NAMALWA (cell line): ENCODE measurements around the gene KCNQ1OT1.
A peak's percentile ranks its signal among the peaks of the same experiment; 100 is the strongest.

ENCODE experiments used
- DNase-seq: peaks from one replicate; pipeline ENCODE4 v3.0.0-alpha.2; 2015; ENCODE audit warnings: low spot score

Gene KCNQ1OT1

DNA sequence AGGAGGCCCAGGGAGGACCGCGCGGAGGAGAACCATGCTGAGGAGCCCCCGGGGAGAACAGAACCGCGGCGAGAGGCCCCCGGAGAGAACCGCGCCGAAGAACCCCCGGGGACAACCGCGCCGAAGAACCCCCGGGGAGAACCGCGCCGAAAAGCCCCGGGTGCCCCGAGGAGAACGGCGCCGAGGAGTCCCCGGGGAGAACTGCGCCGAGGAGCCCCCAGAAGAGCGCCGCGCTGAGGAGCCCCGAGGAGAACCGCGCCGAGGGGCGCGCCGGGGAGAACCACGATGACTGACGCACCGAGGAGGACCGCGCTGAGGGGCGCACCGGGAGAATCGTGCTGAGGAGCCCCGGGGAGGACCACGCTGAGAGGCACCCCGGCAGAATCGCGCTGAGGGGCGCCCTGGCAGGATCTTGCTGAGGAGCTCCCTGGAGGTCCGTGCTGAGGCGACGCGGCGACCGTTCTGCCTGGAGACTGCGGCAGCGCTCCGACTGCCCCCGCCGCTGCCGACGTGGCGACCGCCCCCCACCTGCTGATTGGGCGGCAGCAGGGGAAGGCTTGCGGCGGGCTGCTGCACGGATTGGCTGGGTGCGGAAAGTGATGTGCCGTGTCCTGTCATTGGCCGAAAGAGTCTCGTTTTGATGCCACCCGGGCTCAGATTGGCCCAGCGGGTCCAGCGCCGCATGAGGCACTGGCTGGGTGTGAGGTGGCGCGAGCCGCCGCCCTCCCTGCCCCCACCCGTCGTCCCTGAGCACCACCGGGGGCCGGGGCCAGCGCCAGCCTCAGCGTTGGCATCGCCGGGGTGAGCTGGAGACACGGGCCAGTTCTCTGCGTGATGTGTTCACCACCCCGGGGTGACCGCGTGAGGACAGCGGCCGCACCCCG lies at the start of gene KCNQ1OT1:
KCNQ1OT1 (minus strand) TSS at position 464 of the 884 bp plus-strand sequence.
- peak; percentile 93 for DNase-seq

DNA sequence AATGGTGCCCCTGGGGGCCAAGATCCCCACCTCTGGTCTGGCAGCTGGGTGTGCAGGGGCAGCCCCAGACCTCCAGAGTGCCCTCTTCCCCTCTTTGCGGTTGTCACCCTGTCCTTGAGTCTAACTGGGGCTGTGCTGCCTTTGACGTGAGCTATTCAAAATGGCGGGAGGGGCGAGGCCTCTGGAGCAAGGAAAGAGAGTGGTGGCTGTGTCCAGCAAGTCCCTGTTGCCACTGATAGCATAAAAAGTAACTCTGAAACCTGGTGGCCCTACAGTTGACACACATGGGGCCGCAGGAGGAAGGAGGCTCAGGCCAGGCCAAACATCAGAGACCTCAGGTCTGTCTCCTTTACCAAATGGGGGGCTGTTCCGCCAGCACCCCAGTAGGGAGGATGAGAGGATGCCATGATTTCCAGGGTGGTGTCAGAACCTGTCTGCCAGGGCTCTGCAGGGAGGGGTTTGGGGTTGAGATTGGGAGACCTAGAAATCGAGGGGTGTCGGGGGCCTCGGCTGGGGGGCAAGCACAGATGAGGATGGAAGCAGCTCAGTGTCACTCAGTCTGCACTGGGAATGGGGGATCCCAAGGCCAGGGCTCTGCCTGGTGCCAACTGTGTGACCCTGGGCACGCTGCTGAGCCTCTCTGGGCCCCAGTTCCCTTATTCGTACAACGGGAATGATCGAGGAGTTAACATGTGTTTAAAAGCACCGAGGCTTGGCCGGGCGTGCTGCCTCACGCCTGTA lies 49.2 kb upstream of the KCNQ1OT1 start:
- DNase-seq = no peak

DNA sequence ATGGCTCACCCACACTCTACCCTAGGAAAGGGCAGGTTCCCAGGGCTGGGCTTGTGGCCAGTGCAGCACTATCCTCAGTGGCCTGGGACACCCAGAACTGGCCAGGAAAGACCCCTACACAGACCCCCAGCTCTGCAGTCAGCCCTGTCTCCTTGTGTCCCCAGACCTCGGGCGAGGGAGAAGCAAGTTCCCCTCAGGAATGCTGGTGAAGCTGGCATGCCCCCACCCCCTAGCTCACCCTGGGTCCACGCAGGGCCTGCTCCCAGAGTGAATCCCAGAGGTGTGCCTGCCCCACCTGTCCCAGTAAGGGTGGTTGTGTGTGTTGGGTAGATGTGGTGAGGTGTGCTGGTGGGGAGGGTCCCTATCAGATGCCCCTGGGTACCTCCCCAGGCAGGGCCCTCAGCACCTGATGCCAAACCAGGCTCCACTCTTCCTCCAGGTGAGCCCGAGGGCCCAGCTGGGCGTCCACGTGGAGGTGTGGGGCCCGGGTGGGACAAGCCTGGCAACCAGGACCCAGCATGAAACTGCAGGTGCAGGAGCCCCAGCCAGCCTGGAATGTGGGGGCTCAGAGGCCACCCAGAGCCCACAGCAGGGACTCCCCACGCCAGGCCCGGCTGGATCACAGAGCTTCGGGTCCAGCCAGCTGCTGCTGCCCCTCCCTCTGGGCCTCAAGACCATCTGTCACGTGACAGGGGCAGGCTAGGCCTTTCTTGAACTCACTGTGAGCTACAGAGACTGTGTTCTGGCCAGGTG lies 48.4 kb upstream of the KCNQ1OT1 start:
- DNase-seq = no peak

DNA sequence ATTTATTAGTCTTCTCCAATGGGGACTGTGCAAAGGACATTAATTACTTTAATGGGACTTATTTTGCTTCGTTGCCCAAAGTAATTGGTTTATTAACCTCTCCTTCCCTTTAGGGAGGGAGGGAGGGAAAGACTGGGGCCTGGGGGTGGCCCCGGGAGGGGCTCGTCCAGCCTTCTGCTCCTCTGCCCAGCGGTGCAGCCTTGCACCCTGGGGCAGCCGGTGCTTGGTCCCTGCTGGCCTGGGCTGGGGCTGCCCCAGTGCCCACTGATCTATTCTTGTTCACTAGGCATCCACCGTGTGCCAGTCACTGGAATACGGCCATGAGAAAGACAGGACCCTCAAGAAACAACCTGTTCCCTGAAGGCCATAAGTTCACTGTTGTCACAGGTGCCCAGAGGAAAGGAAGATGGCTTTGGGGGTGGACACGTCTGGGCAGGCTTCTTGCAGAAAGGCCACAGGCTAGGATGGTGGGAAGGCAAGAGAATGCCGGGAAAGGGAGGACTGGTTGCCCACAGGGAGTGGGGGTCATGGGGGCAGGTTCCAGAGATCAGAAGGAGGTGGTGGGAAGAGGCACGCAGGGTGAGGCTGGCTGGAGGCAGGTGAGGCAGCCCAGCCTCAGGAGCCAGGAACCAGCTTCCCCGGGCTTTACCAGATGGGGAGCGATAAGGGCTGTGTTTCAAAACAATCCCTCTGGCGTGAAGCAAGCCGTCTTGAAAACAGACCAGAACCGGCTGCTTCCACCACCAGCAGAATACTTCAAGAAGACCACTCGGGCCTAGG lies 47.6 kb upstream of the KCNQ1OT1 start:
- DNase-seq = no peak

DNA sequence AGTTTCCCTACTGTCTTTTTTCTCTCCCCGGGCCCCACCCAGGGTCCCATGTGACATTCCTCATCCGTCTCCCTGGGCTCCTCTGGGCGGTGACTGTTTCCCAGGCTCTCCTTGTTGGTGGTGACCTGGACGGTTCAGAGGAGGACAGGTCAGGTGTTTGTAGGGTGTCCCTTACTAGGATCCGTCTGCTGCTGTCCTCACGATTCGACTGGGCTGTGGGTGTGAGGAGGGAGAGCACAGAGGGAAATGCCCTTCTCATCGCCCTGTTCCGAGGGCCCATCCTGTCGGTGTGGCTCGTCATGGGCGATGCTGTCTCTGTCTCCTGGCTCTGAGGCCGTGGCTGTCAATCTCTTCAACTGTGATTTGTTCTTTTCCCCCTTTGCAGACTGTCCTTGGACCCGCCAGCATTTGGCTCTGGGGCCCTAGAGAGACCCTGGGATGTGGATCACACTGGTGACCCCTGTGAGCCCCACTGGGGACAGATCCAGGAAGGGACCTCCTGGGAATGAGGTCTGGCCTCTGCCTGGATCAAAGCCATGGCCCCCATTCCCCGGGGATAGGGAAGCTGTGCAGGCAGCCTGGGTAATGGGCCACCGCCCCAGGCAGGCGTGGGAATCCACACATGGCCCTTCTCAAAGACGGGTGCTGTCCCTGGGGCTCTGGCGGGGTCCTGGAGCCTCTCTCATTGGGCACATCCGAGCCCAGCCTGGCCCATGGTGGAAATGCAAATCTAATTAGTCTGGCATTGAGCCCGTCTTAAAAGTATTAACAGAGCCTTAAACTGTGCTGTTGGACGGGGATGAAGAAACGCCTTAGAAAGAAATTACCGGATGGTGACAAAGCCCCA lies 46.8 kb upstream of the KCNQ1OT1 start:
- no peak for DNase-seq

DNA sequence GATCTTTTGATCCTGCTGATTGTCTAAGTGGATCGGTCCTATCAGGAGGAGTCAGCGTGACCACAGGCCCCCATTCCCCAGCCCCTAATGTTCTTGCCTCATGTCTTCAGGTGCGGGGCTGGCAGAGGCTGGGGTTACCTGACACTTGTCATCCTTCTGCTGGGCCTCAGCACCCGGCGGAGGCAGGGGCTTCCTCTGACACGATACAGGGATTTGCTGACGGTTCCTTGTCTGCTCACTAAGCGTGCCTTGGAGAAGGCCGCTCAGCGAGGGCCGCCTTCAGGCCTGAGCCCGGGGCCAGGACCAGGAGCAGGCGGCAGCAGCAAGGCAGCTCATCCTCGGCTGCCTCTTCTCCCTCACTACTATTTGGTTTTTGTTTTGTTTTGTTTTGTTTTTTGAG lies 45.7 kb upstream of the KCNQ1OT1 start:
- no peak for DNase-seq

DNA sequence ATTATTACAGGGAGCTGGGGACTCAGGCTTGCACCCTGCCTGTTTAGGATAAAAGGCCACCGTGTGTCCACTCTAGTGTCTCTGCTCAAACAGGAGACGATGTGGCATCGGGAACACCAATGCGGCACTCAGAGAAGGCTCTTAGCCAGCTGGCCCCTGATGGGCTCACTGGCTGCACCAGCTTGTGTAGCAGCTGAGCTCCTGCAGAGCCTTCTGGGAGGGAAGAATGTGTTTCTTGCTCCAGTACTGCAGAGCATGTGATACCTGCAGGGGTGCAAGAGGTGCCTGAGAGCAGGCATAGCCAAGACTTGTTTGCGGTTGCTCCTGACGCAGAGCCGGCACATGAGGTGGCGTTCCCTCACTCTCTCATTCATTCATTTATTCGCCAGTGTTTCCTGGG lies 44.4 kb upstream of the KCNQ1OT1 start:
- no peak for DNase-seq

DNA sequence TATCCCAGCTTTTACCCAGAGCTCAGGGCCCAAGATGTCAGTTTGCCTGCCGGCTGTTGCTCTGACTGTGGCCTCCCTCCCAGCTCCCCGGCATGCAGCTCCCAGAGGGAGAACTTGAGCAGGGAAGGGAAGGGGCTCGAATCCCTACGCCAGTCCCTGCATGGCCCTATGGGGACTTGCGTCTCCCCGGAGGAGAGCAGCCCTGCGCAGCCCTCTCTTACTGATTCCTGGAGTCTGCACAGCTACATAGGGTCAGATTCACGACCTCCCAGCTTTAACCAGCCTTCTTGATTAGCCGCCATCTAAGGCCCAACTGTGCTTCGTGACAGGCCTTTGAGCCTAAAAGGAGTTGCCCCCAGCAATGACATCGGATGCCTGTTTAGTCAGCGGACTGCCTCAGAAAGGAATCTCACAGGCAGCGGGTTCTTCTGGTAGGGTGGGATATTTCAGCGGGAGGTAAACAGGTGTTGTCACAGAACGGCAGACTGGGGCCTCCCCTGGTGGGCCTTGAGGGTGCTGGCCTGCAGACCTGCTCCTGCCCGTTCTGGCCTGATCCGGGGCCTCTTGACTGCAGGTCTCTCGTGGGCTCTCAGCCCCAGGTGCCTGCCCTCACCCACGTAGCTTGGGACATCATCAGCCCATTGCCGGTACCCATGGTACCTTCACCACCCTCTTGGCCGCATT lies 43.8 kb upstream of the KCNQ1OT1 start:
- DNase-seq = no peak

DNA sequence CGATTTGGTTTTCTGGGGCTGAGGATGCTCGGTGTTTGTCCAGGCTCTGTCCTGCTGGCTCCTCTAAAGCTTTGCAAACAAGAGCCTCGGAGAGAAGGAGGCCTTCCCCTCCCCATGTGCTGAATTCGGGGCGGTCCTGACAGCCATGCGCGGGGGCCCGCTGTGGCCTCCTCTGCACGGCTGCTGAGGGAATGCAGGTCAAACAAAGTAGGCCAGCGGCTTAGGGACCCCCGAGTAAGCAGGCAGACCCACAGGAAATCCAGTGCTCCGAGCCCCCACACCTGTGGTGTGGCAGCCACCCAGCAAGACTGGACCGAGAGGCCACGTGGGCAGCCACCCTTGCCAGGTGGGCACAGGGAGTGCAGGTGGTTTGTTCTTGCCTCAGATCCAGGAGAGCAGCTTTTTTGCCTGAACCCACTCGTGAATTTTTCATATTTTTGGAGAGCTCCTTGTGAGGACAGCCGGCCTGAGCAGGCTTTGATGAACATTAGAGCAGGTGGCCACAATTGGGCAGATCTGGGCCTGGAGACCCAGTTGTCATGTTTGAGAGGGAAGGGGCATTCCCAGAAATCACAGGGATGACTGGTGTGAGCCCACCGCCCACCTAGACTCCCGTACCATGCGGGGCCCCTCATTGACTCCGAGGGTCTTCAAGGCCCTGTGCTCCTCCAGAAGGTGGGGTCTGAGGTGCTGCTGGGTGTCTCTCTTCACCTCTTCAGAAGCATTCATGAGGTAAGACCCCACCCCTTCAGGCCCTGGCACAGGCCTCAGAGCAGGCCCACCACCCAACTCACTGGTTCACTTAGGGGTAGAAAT lies 43.0 kb upstream of the KCNQ1OT1 start:
- DNase-seq = no peak

DNA sequence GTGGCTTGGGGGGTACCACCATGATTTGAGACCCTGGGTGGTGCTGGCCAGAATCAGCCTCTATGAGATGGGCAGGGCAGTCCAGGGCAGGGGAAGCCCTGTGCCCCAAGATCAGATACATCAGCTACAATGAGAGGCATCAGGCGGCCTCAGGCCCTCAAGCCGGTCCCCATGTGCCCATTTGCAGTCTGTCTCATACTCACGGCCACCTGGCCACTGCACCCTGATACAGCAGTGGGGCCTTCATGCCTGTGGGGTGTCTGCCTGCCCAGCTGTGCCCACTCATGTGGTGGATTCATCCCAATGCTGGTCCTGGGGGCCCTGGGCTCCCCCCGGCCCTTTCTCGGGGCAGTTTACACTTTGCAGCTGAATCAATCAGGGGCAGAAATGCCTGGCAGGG lies 42.4 kb upstream of the KCNQ1OT1 start:
- no peak for DNase-seq

DNA sequence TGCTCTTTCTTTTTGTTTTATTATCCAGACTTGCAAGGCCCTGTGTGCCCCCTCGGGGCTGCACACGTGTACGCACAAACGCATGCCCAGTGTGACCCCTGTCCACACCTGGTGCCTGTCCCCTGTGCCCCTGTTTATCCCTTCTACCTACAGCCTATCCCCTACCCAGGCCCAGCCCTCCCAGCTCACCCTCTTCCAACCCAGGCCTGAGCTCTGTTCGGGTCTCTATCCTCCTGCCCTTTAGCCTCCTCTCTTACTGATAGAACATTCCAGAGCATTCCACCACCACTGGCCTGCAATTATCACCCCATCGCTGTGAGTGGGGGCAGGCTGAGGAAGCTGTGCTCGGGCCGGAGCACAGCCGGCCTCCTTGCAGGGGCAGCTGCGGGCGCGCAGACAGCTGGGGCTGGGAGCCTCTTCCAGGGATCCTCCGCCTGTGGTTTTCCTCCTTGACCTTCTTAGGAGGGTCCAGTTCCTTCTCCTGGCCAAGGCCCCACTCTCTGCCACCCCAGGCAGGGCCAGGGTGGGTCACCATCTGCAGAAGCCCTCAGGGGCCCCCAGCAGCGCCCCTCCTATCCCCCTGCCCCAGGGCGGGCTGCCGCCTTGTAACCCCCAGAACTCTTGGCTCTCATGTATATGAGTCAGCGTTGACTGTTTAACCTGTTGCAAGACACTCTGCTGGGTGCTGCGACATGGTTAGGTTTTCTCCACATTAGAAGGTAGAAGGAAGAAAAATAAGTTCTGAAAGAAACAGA lies 41.8 kb upstream of the KCNQ1OT1 start:
- no peak for DNase-seq

DNA sequence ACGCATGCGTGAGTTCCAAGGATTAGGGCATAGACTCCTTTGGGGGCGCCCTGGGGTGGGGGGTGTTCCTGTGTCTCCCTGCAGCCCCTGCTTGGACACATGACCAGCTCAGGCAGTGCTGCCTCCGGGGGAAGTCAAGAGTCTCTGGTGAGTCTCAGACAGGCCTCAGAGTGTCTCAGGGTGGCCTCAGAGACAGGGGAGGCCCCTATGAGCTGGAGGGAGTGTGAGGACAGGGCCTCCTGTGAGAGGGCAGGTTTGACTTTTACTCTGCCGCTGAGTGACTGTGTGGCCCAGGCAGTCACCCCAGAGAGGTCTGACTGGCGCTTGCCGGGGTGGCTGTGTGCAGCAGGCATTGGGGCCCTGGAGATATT lies 41.2 kb upstream of the KCNQ1OT1 start:
- DNase-seq = no peak

DNA sequence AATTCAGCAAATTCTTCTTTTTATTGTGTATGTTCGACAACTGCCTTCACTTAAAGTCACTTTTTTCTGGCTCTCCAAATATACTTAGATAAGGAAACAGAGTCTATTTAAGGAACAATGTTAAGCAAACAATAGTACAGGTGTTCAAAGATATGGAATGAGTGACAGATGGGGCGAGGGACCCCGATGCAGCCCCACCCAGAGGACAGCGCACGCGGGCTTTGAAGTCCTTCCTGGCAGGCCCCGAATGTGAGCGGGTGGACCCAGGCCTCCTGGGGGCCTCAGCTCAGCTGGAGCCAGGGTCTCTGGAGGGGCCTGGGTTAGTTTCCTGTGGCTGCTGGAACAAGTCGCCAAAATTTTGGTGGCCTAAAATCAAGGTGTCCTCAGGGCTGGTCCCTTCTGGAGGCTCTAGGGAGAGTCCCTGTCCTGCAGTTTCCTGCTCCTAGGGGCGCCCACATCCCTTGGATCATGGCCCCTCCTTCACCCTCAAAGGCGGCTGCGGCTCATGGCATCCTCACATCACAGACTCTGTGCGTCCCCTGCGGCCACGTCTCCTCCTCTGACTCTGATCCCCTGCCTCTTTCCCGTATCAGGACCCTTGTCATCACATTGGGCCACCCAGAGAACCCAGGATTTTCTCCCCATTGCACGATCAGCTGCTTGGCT lies 40.6 kb upstream of the KCNQ1OT1 start:
- no peak for DNase-seq

DNA sequence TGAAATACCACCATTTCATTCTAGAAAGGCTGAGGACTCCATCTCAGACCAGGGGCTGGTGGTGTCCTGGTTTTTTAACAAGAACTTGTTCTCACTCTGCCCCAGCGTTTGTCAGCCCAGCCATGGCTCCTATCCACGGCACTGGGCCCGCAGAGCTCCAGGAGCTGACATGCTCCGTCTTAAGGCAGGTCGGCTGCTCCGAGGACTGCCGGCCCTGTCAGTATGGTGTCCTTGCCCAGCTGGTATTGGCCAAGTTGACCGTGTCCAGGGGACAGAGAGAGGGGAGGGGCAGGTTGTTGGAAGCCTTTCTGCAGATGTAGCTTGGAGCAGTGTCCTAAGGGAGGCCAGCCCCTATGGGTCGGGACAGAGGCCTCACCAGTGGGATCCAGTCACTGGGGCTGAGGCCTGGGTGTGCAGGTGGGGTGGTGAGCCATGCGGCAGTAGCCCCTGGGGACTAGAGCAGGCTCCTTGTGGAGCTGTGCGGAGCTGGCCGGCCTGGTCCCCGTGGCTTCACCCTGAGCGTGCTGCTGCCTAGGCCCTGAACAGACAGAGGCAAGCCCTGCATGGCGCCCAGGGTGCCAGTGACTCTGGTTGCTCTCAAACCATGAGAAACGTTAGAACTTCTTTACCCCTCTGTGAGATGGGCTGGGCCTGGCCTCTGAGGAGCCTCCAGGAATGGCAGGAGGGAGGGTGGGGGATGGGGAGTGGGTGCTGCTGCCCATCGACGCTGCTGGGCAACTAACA lies 39.9 kb upstream of the KCNQ1OT1 start:
- no peak for DNase-seq

DNA sequence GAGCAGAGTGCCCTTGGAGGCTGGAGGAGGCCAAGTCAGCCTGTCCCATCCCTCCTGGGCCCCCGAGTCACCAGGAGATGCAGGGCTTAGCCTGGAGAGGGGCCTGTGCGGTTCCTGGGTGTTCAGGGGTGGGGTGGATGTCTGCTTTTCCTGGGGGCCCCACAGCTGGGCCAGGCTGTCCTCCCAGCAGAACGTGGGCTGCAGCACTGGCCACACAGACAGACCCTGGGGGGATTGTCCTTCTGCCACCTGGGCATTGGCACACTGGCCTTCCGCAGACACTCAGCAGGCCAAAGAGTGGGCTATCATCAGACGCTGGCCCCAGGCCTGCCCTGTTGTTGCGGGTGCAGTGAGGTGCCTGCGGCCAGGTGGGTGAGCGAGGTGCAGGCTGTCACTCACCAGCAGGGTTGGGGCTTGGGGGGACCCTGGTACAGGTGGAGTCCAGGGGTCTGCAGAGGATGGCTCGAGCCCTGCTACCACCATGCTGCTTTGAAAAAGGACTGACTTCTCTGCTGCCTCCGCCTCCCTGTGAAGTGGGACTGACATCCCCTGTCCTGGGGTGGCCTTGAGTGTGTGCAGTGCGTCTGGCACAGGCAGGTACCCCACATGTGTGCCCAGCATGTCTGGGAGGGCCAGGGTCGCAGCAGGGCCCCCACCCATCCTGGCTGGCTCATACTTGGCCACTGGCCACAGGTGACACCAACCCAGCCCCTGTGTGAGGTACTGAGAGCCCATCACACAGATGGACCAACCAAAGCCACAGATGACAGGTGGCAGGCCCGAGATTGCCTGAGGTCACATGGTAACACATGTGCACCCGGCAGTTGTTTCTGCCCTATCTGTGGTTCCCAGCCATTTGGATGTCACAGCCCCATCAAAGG lies 39.0 kb upstream of the KCNQ1OT1 start:
- no peak for DNase-seq

DNA sequence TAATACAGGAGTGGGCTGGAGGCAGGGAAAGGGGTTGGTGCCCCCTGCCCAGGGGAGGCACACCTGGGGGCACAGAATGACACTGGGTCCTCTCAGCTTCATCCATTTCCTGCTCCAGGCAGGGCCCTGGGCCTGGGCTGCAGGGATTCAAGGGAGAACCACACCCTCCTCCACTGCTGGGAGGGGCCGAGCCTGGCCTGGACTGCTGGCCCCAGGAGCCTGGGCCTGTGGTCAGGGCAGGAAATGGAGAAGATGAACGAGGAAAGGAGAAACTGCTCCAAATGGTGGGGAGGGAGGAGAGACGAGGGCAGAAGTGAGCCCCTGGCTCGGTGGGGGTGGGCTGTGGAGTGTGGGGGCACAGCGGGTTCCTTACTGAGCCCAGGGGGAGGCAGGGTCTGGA lies 38.1 kb upstream of the KCNQ1OT1 start:
- DNase-seq = no peak

DNA sequence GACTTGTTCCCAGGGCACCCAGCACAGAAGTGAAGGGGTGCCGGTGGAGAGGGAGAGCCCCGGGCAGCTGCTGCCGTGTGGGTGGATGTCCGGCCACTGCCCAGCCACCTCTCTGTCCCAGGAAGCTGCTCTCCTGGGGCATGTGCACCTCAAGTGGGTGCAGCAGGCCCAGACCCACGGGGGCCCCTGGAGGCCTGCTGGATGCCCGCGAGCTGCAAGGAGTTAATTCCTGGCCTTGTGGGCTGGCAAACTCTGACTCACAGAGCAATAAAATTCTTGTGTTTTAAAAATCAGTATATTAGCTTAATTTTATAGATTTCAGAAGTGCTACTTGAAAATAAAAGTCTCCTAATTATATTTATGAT lies 37.4 kb upstream of the KCNQ1OT1 start:
- no peak for DNase-seq
